ENCODE measurements around the gene FGD4.

GRCh38 chr12:32407795-32408194, 8.4 kb downstream of the FGD4 start:
- TF ChIP-seq ZFP30 (CRISPR knock-in tag; IDR thresholded peaks at IDR 0.05) (no peak), OSR1 (CRISPR knock-in tag; IDR thresholded peaks at IDR 0.05) (no peak), ISL1 (CRISPR knock-in tag; IDR thresholded peaks at IDR 0.05) (no peak)

All from SK-N-SH treated with all-trans-retinoic acid at 6 μM for 48 hours (cell line).